CD4-positive, alpha-beta T cell treated with Interleukin-12 subunit alpha and Interleukin-12 subunit beta, for 1 hour (primary cell): ENCODE data around the gene LPIN3.

Experiments used
- DNase-seq: peaks from one replicate; pipeline ENCODE4 v3.0.0-alpha.2; 2020

The LPIN3 gene

DNA sequence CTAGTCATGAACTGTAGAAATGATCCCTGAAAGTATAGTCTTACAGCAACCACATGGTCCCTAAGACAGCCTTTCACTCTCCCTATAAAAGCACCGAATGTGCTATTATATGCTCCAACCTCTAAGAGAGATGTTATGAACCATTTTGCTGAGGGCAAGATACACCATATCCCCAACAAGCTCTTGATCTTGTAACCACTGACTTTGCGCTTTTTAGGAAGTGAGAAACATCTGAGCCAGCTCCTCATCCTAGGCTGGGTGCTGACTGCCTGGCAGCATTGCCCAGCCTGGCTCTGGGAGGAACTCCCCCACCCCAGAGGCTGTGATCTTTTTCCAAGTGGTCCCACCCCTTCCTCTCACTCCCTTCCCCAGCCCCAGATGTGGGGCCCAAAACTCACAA, 29.1 kb downstream of the LPIN3 start:
- no peak for DNase-seq

- no peak for DNase-seq
Observed at GRCh38 chr20:41370176-41370575, 29.6 kb downstream of the LPIN3 start.

- no peak for DNase-seq
Observed at GRCh38 chr20:41371371-41371770, 30.8 kb downstream of the LPIN3 start.

GRCh38 chr20:41373251-41373783, 32.7 kb downstream of the LPIN3 start:
- DNase-seq, result no peak

DNA sequence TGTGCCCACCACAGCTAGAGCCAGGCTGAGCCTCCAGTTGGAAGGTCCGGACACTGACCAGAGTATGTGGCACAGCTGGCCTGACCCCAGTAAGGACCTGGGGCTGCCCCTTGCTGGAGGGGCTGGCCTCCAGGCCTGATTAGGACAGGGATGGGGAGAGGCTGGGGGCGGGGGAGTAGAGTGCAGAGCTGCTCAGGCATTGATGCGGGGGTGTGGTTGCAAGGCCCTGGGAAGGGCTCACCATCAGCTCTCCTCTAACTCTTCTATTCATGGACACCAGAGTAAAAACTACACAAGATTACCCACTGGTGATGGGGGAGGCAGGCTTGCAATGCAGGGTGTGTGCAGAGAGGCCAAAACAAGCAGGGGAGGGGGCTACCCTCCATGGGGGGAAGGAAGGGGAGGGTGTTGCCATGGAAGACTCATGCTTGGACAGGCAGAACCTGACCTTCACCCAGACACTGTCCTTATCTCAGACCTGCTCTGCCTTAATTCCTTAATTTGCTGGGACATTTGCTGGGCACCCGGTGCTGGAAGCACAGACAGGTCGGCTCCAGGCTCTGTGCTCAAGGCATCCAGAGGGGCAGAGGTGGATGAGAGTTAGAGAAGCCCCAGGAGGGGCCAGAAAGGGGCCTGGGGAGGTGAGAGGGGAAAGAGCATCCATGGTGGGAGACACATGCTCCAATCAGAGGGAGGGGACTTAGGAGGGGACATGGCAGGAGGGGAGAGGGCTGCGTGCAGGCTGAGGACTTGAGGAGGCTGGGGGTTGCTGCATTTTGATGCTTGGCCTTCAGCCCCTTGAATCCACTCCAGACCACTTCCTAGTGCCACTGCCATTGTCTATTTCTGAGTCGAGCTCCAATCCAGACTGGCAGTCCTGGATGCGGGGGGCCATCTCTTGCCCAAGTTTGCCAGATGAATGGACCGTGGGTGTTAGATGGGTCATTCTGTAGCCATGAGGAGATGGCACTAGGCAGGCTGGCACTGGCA, 33.6 kb downstream of the LPIN3 start:
- no peak for DNase-seq

- DNase-seq, result no peak
Observed at GRCh38 chr20:41375846-41376245, 35.2 kb downstream of the LPIN3 start.

DNA sequence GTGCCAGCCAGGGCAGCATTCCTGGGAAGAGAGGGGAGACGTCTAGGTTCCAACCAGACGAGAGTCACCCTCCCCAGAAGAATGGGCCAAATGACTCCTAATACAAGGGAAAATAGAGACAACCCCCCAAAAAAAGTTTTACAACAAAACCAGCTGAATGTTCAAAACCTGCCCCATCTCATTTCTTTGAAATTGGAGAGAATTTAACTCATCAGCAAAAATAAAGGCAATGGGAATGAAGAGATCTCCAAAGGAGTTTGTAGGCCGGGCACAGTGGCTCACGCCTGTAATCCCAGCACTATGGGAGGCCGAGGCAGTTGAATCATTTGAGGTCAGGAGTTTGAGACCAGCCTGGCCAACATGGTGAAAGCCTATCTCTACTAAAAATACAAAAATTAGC, 35.7 kb downstream of the LPIN3 start:
- DNase-seq, result no peak

GRCh38 chr20:41377275-41377674, 36.7 kb downstream of the LPIN3 start:
- DNase-seq, result no peak

DNA sequence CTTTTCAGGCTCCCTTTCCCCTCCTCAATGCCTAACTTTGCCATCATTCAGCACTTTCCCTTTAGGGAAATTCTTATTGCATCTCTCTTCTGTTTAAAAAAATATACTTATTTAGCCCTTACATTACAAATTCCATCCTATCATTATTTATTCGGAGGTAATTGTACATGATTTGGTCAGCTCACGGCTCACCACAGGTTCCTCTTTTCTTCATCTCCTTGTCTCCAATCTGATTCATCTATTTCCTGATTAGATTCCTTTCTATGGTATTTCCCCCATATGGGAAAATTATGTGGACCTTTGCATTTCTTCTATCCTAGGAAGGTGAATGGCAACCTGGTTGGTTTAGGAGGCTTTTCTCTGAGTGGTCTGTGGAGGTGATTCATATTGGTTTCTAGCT, 38.9 kb downstream of the LPIN3 start:
- DNase-seq, result no peak

GRCh38 chr20:41380551-41381193, 40.1 kb downstream of the LPIN3 start:
- DNase-seq, result no peak

GRCh38 chr20:41382791-41383305, 42.2 kb downstream of the LPIN3 start:
- DNase-seq, result no peak

- DNase-seq, result no peak
Observed at GRCh38 chr20:41386502-41387427, 46.1 kb downstream of the LPIN3 start.

- DNase-seq, result no peak
Observed at GRCh38 chr20:41387444-41387851, 46.8 kb downstream of the LPIN3 start.

DNA sequence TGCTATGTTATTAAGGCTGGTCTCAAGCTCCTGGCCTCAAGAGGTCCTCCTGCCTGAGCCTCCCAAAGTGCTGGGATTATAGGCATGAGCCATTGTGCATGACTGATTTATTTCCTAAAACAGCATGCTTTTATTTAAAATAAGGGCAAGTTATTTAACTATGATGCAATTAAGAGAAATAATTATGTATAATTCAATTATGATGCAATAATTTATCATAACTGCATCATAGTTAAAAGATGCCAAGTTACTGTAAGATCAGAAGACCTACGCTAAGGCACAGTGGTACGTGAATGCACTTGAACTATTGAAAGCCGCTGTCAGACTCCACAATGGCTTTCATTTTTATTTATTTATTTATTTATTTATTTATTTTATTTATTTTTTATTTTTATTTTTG, 50.3 kb downstream of the LPIN3 start:
- DNase-seq, result no peak

- DNase-seq, result no peak
Observed at GRCh38 chr20:41391587-41392001, 51.0 kb downstream of the LPIN3 start.

DNA sequence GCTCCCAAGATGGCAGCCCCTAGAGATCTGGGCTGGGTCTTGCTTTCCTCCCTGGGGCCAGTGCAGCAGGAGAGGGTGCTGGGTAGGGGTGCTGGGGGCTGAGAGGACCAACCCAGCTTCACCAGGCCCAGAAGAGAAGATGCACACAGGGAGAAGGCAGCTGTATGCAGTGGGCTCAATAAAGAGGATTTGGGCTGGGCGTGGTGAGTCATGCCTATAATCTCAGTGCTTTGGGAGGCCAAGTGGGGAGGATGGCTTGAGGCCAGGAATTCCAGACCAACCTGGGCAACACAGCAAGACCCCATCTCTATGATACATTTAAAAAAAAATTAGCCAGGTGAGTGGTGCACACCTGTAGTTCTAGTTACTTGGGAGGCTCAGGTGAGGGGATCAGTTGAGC, 51.7 kb downstream of the LPIN3 start:
- no peak for DNase-seq

- DNase-seq, result no peak
Observed at GRCh38 chr20:41392871-41393704, 52.5 kb downstream of the LPIN3 start.

DNA sequence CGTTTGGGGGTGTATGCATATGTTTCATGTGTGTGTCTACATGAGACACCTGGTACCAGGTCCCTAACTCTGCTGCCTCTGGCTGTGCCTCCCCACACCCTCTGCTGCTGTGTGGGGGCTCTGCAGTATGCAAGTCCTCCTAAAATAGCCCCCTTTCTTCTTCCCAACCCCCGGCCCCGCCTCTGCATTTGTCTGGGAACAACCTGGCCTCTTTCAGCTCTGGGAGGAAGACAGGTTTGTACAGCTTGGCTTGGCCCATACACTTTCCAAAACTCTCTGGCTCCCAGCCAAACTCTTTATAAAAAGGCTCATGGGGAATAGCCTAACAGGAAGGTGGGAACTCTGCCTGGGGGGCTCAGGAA, 53.1 kb downstream of the LPIN3 start:
- DNase-seq, result no peak

GRCh38 chr20:41394081-41394480, 53.5 kb downstream of the LPIN3 start:
- DNase-seq, result no peak

- no peak for DNase-seq
Observed at GRCh38 chr20:41394931-41395666, 54.5 kb downstream of the LPIN3 start.
